Fibroblast of lung (primary cell): ENCODE measurements around the gene RHEB. TPM values are rescaled to one million over a fixed set of nuclear protein-coding genes. Genes with fewer than 3 reads are reported as not detected.

Experiments
- DNase-seq, 2 donors: peaks; one replicate each; pipeline versions ENCODE4 v3.0.0 to v3.0.0-alpha.2; 2010; ENCODE audit warnings: low read depth in 2 of 2
- H2AFZ ChIP-seq: 2 replicates; pipeline ENCODE4 v1.5.1; 2012; ENCODE audit warnings: low read length, control low read depth, inconsistent platforms
- H3K27ac ChIP-seq: 2 replicates; pipeline ENCODE4 v1.5.1; 2011; ENCODE audit warnings: low read length, control low read depth; ENCODE audit not compliant: insufficient read depth
- H3K27me3 ChIP-seq: 2 replicates; pipeline ENCODE4 v1.5.1; 2011; ENCODE audit warnings: mild to moderate bottlenecking, low read length; ENCODE audit not compliant: control insufficient read depth, insufficient read depth
- H3K36me3 ChIP-seq: 2 replicates; pipeline ENCODE4 v1.5.1; 2011; ENCODE audit warnings: low read length; ENCODE audit not compliant: control insufficient read depth, insufficient read depth
- H3K4me1 ChIP-seq: 2 replicates; pipeline ENCODE4 v1.5.1; 2011; ENCODE audit warnings: low read length; ENCODE audit not compliant: control insufficient read depth, insufficient read depth; ENCODE audit errors: extremely low read depth
- H3K4me2 ChIP-seq: 2 replicates; pipeline ENCODE4 v1.5.1; 2011; ENCODE audit warnings: low read length, control low read depth; ENCODE audit not compliant: insufficient read depth; ENCODE audit errors: extremely low read depth
- H3K4me3 ChIP-seq, 4 experiments: fragments of 200-600 bp in 1 of 4; sonication (generic) in 1 of 4; replicated peaks in 1 of 4; 2 replicates each; pipeline ENCODE4 v1.5.1; 2011 to 2016; ENCODE audit warnings: low read length in 4 of 4, low read depth in 3 of 4, mild to moderate bottlenecking in 3 of 4, control low read depth in 2 of 4, inconsistent platforms in 1 of 4, mixed read lengths in 1 of 4; ENCODE audit not compliant: insufficient read depth in 1 of 4; ENCODE audit errors: control extremely low read depth in 1 of 4
- H3K79me2 ChIP-seq: 2 replicates; pipeline ENCODE4 v1.5.1; 2012; ENCODE audit warnings: mild to moderate bottlenecking, low read length, inconsistent platforms; ENCODE audit not compliant: control insufficient read depth, insufficient read depth
- H3K9ac ChIP-seq: 2 replicates; pipeline ENCODE4 v1.5.1; 2011; ENCODE audit warnings: mild to moderate bottlenecking, low read length, control low read depth; ENCODE audit not compliant: insufficient read depth
- H3K9me3 ChIP-seq: 2 replicates; pipeline ENCODE4 v1.5.1; 2012; ENCODE audit warnings: low read depth, low read length; ENCODE audit not compliant: control insufficient read depth, insufficient read depth
- H4K20me1 ChIP-seq: 2 replicates; pipeline ENCODE4 v1.5.1; 2011; ENCODE audit warnings: low read length; ENCODE audit not compliant: control insufficient read depth, insufficient read depth; ENCODE audit errors: extremely low read depth
- CTCF ChIP-seq, 2 donors: IDR thresholded peaks in 1 of 2; conservative IDR thresholded peaks in 1 of 2; 1 replicate in 1 of 2; 2 replicates in 1 of 2; pipeline ENCODE4 v1.5.1; 2011 to 2012; ENCODE audit warnings: low read length in 2 of 2, control low read depth in 1 of 2, inconsistent platforms in 1 of 2, low read depth in 1 of 2, mild to moderate bottlenecking in 1 of 2
- EZH2 ChIP-seq: IDR thresholded peaks from 2 replicates; pipeline ENCODE4 v1.5.1; 2012; ENCODE audit warnings: low read length, control low read depth, mild to moderate bottlenecking; ENCODE audit errors: missing control alignments
- polyA plus RNA-seq, 2 donors: library from polyadenylated mRNA; depleted of rRNA in 1 of 2; stranded (reverse) in 1 of 2; unstranded in 1 of 2; fragments of >200 nt; gene quantifications; 2 replicates each; pipeline ENCODE4 v1.2.1, GENCODE V29; 2011 to 2012; ENCODE audit warnings: missing spikeins in 1 of 2
- total RNA-seq: library from RNA; depleted of rRNA; stranded (reverse); fragments of >200 nt; gene quantifications from 2 replicates; pipeline ENCODE4 v1.2.1, GENCODE V29; 2014

RHEB gene
- total and polyA plus RNA-seq, 2 donors (not counting 1 experiment from before 2014, with no cell fraction given) = 81.4 to 135 TPM

DNA sequence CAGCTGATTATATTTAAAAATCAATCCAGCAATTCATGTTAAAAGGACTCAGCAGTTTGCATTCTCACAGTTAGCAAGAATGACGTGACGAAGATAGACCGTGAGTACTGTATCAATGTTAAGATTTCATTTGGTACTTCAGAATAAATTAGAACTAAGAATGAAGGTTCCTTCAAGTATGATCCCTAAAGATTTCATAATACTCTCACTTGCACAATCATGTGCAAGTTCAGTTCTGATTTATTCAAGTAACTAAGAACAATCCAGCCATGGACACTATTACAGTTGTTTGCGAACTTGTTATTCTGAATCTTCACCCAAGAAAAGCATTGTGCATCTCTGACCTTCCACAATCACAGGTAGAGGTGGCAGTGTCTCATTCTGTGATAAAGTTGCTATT is 7.7 kb downstream of the RHEB start:
- no peak overlapping the region for H3K9ac ChIP-seq
- no peaks in the 10 kb centered on the region for H3K27me3 ChIP-seq
- H3K79me2 ChIP-seq = peaks cover 99% of the 10 kb centered on the region
- peaks cover 6% of the 10 kb centered on the region for H3K4me1 ChIP-seq
- DNase-seq = peak in 1 of 2 donors; percentile 72
- no peaks in the 10 kb centered on the region for H3K36me3 ChIP-seq
- no peak for TF ChIP-seq EZH2
- no peak for TF ChIP-seq CTCF (conservative IDR thresholded peaks at IDR 0.05 in 1 of 2, IDR thresholded peaks at IDR 0.05 in 1 of 2; ENCODE audit: low read depth in 1 of 2, low read length in 2 of 2)
- no peaks in the 10 kb centered on the region for H3K9me3 ChIP-seq
- no peak overlapping the region for H2AFZ ChIP-seq
- no peak overlapping the region for H3K4me3 ChIP-seq
- peaks cover 11% of the 10 kb centered on the region for H4K20me1 ChIP-seq
- no peak overlapping the region for H3K27ac ChIP-seq
- H3K4me2 ChIP-seq = no peak overlapping the region

DNA sequence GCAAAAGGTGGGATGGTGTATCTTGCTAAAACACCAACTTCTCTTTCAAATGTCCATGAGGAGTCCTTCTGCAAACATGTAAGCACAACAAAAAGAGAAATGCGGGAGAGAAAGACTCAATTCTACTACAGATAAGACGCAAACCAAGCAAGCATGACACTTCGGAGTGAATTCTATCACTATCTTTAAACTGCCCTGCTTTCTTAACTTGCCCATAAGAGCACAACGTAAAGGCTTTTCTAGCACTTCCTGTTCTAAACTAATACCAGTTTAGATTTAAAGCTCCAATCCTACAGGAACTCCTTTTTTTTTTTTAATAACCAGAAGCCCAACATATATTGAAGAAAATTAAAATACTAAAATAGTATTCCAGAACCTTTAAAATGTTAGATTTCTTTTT is 8.4 kb downstream of the RHEB start:
- H2AFZ ChIP-seq = no peak overlapping the region
- H3K4me2 ChIP-seq = no peak overlapping the region
- H4K20me1 ChIP-seq = peaks cover 9% of the 10 kb centered on the region
- H3K79me2 ChIP-seq = peaks cover 99% of the 10 kb centered on the region
- H3K9me3 ChIP-seq = no peaks in the 10 kb centered on the region
- peaks cover 6% of the 10 kb centered on the region for H3K4me1 ChIP-seq
- no peaks in the 10 kb centered on the region for H3K27me3 ChIP-seq
- no peak overlapping the region for H3K9ac ChIP-seq
- no peak overlapping the region for H3K27ac ChIP-seq
- DNase-seq = no peak
- TF ChIP-seq CTCF (conservative IDR thresholded peaks at IDR 0.05 in 1 of 2, IDR thresholded peaks at IDR 0.05 in 1 of 2; ENCODE audit: low read depth in 1 of 2, low read length in 2 of 2) (no peak), EZH2 (no peak)
- H3K4me3 ChIP-seq = no peak overlapping the region
- no peaks in the 10 kb centered on the region for H3K36me3 ChIP-seq

- Histone ChIP-seq H2AFZ (no peak overlapping the region), H3K4me3 (no peak overlapping the region), H4K20me1 (peaks cover 9% of the 10 kb centered on the region), H3K4me1 (peaks cover 6% of the 10 kb centered on the region), H3K27me3 (no peaks in the 10 kb centered on the region), H3K9ac (no peak overlapping the region), H3K36me3 (no peaks in the 10 kb centered on the region), H3K79me2 (peaks cover 99% of the 10 kb centered on the region), H3K9me3 (no peaks in the 10 kb centered on the region), H3K27ac (no peak overlapping the region), H3K4me2 (no peak overlapping the region)
- TF ChIP-seq CTCF (conservative IDR thresholded peaks at IDR 0.05 in 1 of 2, IDR thresholded peaks at IDR 0.05 in 1 of 2; ENCODE audit: low read depth in 1 of 2, low read length in 2 of 2) (no peak), EZH2 (no peak)
- DNase-seq = no peak
These were observed 9.9 kb downstream of the RHEB start for GRCh38 chr7:151509670-151510333.
